Ascending aorta (tissue), 2 donors: ENCODE results near the gene LMBR1. TPM values are rescaled to one million over a fixed set of nuclear protein-coding genes. Genes with fewer than 3 reads are reported as not detected.

ENCODE experiments used
- DNase-seq, 2 donors: peaks; one replicate each; pipeline ENCODE4 v3.0.0-alpha.2; 2019; ENCODE audit warnings: low spot score in 2 of 2
- H3K27ac ChIP-seq, 2 donors: fragments of 200-600 bp; sonication (generic); one replicate each; pipeline ENCODE4 v1.5.1; 2016 to 2017; ENCODE audit warnings: mild to moderate bottlenecking in 1 of 2
- H3K27me3 ChIP-seq: fragments of 200-600 bp; sonication (generic); one replicate; pipeline ENCODE4 v1.5.1; 2017
- H3K36me3 ChIP-seq, 2 donors: fragments of 200-600 bp; sonication (generic); one replicate each; pipeline ENCODE4 v1.5.1; 2016
- H3K4me1 ChIP-seq, 2 donors: fragments of 200-600 bp; sonication (generic); one replicate each; pipeline ENCODE4 v1.5.1; 2016 to 2017; ENCODE audit warnings: mild to moderate bottlenecking in 1 of 2
- H3K4me3 ChIP-seq, 2 donors: fragments of 200-600 bp; sonication (generic); one replicate each; pipeline ENCODE4 v1.5.1; 2016 to 2017; ENCODE audit warnings: mild to moderate bottlenecking in 1 of 2
- H3K9me3 ChIP-seq, 2 donors: fragments of 200-600 bp; sonication (generic); one replicate each; pipeline ENCODE4 v1.5.1; 2016
- CTCF ChIP-seq, 3 experiments: fragments of 200-600 bp in 2 of 3; fragments of 450-650 bp in 1 of 3; sonication (generic) in 2 of 3; IDR thresholded peaks; one replicate each; pipeline ENCODE4 v1.5.1; 2016 to 2019; ENCODE audit warnings: antibody characterized with exemption in 3 of 3, mild to moderate bottlenecking in 1 of 3, moderate library complexity in 1 of 3
- intact Hi-C: fragments of 100-400 bp; cut with DNase I; formaldehyde crosslinking; loops from one replicate; pipeline ENCODE4 v1.15.1; 2023
- total RNA-seq: library from RNA; depleted of rRNA; stranded (reverse); fragments of >200 nt; gene quantifications from one replicate; pipeline ENCODE4 v1.1.0, GENCODE V29; 2016

Gene LMBR1
- total RNA-seq, 1 donor from 2014 or later, result 14.8 TPM

- no peak for TF ChIP-seq CTCF (IDR thresholded peaks at IDR 0.05)
- intact Hi-C loops, result no loop called here
- H3K27ac ChIP-seq, result no peak overlapping the region
- H3K9me3 ChIP-seq, result no peaks in the 10 kb centered on the region
- H3K27me3 ChIP-seq, result no peaks in the 10 kb centered on the region
- no peaks in the 10 kb centered on the region for H3K36me3 ChIP-seq
- no peaks in the 10 kb centered on the region for H3K4me1 ChIP-seq
- no peak for DNase-seq
- H3K4me3 ChIP-seq, result no peak overlapping the region
Observed at GRCh38 chr7:156655983-156656382, 237.0 kb downstream of the LMBR1 start.

DNA sequence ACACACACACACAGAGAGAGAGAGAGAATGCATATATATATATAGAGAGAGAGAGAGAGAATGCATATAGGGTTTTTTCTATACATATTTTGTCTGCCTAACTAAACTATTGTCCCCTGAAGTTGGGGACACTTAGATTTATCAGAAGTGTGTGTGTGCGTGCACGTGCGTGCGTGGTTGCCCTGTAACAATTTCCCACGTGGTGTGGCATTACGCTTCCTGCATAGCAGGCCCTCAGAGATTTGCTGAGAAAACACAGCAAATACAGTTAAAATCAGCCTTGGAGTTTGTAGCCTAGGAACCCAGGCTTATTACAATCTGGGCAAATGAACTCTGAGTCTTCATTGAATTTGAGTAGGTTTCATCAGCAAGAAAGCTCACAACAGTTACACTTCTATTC lies 237.7 kb downstream of the LMBR1 start:
- intact Hi-C loops, result no loop called here
- Histone ChIP-seq H3K36me3 (no peaks in the 10 kb centered on the region), H3K27ac (no peak overlapping the region), H3K4me3 (no peak overlapping the region), H3K4me1 (no peaks in the 10 kb centered on the region), H3K9me3 (no peaks in the 10 kb centered on the region), H3K27me3 (no peaks in the 10 kb centered on the region)
- TF ChIP-seq CTCF (IDR thresholded peaks at IDR 0.05), result no peak
- DNase-seq, result no peak

DNA sequence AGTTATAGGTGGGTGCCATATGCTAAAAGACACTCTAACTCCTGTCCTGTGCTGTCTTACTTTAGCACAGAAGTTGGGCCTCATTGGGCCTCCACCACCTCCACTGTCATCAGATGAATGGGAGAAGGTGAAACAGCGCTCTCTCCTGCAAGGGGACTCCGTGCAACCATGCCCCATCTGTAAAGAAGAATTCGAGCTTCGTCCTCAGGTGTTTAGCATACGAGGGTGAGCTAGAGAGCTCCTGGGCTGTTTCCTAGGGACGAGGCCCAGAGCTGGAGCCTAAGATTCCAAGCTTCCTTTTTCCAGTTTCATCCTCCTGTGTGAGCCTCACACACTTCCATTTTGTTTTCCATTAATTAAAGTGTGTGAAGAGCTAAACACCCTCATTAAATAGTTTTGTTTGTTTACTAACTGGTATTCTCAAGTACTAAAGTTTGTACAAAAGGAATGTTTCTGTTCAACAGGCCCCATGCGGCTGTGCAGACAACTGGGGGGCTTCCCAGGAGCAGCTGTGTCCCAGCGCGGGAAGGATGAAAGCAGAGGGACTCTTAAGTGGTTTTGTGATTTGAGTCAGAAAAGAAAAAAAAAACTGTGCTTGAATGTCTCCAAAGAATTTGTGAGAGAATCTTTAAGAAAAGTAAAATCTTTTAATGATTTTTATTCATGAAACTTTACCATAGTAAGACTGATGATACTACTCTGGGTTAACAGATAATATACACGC lies 238.3 kb downstream of the LMBR1 start:
- H3K27me3 ChIP-seq, result no peaks in the 10 kb centered on the region
- TF ChIP-seq CTCF (IDR thresholded peaks at IDR 0.05), result no peak
- no peaks in the 10 kb centered on the region for H3K9me3 ChIP-seq
- H3K4me3 ChIP-seq, result no peak overlapping the region
- intact Hi-C loops, result no loop called here
- H3K4me1 ChIP-seq, result no peaks in the 10 kb centered on the region
- no peak for DNase-seq
- no peaks in the 10 kb centered on the region for H3K36me3 ChIP-seq
- H3K27ac ChIP-seq, result no peak overlapping the region

DNA sequence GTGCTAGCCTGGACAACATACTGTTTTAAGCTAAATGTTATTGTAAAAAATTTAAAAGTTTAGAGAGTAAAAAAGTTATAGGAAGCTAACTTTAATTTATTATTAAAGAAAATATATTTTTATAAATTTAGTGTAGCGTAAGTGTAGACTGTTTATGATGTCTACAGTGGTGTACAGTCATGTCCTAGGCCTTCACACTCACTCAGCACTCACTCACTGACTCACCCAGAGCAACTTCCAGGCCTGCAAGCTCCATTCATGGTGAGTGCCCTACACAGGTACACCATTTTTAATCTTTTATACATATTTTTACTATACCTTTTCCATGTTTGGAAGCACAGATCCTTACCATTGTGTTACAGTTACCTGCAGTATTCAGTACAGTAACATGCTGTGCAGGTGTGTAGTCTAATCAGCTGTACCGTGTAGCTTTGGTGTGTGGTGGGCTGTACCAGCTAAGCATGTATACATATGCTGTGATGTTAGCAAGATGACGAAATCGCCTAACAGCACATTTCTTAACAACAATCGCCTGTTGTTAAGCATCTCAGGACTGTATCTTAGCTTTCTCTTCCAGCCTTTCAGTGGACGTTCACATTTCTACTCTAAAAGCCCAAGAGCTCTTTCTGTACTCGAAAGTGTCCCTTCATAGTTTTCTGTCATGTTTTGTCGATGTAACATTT lies 240.0 kb downstream of the LMBR1 start:
- H3K36me3 ChIP-seq, result no peaks in the 10 kb centered on the region
- H3K27ac ChIP-seq, result no peak overlapping the region
- no peak overlapping the region for H3K4me3 ChIP-seq
- H3K27me3 ChIP-seq, result no peaks in the 10 kb centered on the region
- H3K4me1 ChIP-seq, result no peaks in the 10 kb centered on the region
- DNase-seq, result no peak
- intact Hi-C loops, result no loop called here
- H3K9me3 ChIP-seq, result no peaks in the 10 kb centered on the region
- no peak for TF ChIP-seq CTCF (IDR thresholded peaks at IDR 0.05)

GRCh38 chr7:156651474-156651873 lies 241.5 kb downstream of the LMBR1 start:
- DNase-seq, result no peak
- TF ChIP-seq CTCF (IDR thresholded peaks at IDR 0.05), result no peak
- Histone ChIP-seq H3K4me3 (no peak overlapping the region), H3K27me3 (no peaks in the 10 kb centered on the region), H3K9me3 (no peaks in the 10 kb centered on the region), H3K36me3 (no peaks in the 10 kb centered on the region), H3K27ac (no peak overlapping the region), H3K4me1 (no peaks in the 10 kb centered on the region)
- intact Hi-C loops, result no loop called here
